ENCODE measurements around the gene PGAP2. TPM values are rescaled to one million over a fixed set of nuclear protein-coding genes. Genes with fewer than 3 reads are reported as not detected.

Gene PGAP2
- total RNA-seq, 1 donor from 2014 or later, result 22.4 TPM

- Histone ChIP-seq H3K9ac (ENCODE audit: low read length) (no peak overlapping the region), H3K4me3 (ENCODE audit: insufficient read depth, low read depth, low read length) (no peak overlapping the region), H3K4me2 (ENCODE audit: low read length) (no peak overlapping the region), H4K20me1 (ENCODE audit: insufficient read depth, low read length) (peaks cover 58% of the 10 kb centered on the region), H3K27me3 (ENCODE audit: insufficient read depth, low read length) (no peaks in the 10 kb centered on the region), H3K9me3 (ENCODE audit: insufficient read depth, low read depth, low read length) (no peaks in the 10 kb centered on the region), H3K27ac (ENCODE audit: low read depth, low read length) (peak overlapping the region; percentile 17), H3K4me1 (ENCODE audit: insufficient read depth, low read length) (no peaks in the 10 kb centered on the region), H2AFZ (ENCODE audit: low read depth, low read length) (no peak overlapping the region), H3K36me3 (ENCODE audit: insufficient read depth, low read length) (peaks cover 20% of the 10 kb centered on the region), H3K79me2 (ENCODE audit: insufficient read depth, low read length) (peaks cover 86% of the 10 kb centered on the region)
- peak overlapping the region; percentile 14 for H3K27ac Mint-ChIP-seq (ENCODE audit: unreplicated experiment)
- H3K36me3 Mint-ChIP-seq (ENCODE audit: low read depth, unreplicated experiment), result peaks cover 7% of the 10 kb centered on the region
- DNase-seq (ENCODE audit: low read depth) (peak; percentile 36), FAIRE-seq (no peak)
- H3K27me3 Mint-ChIP-seq (ENCODE audit: low read depth, unreplicated experiment), result no peaks in the 10 kb centered on the region
- peaks cover 6% of the 10 kb centered on the region for H3K4me1 Mint-ChIP-seq (ENCODE audit: low read depth, unreplicated experiment)
- H3K4me3 Mint-ChIP-seq (ENCODE audit: unreplicated experiment), result no peak overlapping the region
- TF ChIP-seq CTCF (IDR thresholded peaks at IDR 0.05; ENCODE audit: insufficient read depth, low read depth, low read length) (no peak), EZH2 (IDR thresholded peaks at IDR 0.05; ENCODE audit: insufficient read depth, low read length) (no peak)
- H3K9me3 Mint-ChIP-seq (ENCODE audit: unreplicated experiment), result no peaks in the 10 kb centered on the region
Measured at GRCh38 chr11:3781423-3781822, 26.9 kb upstream of the PGAP2 start.

GRCh38 chr11:3782963-3783362 lies 25.4 kb upstream of the PGAP2 start:
- H3K9me3 ChIP-seq (ENCODE audit: insufficient read depth, low read depth, low read length), result no peaks in the 10 kb centered on the region
- peaks cover 16% of the 10 kb centered on the region for H3K36me3 ChIP-seq (ENCODE audit: insufficient read depth, low read length)
- H2AFZ ChIP-seq (ENCODE audit: low read depth, low read length), result no peak overlapping the region
- Mint-ChIP-seq H3K27ac (ENCODE audit: unreplicated experiment) (no peak overlapping the region), H3K27me3 (ENCODE audit: low read depth, unreplicated experiment) (no peaks in the 10 kb centered on the region), H3K4me1 (ENCODE audit: low read depth, unreplicated experiment) (peaks cover 6% of the 10 kb centered on the region), H3K4me3 (ENCODE audit: unreplicated experiment) (no peak overlapping the region), H3K9me3 (ENCODE audit: unreplicated experiment) (no peaks in the 10 kb centered on the region), H3K36me3 (ENCODE audit: low read depth, unreplicated experiment) (peaks cover 2% of the 10 kb centered on the region)
- H3K9ac ChIP-seq (ENCODE audit: low read length), result no peak overlapping the region
- FAIRE-seq (no peak), DNase-seq (ENCODE audit: low read depth) (no peak)
- TF ChIP-seq EZH2 (IDR thresholded peaks at IDR 0.05; ENCODE audit: insufficient read depth, low read length) (no peak), CTCF (IDR thresholded peaks at IDR 0.05; ENCODE audit: insufficient read depth, low read depth, low read length) (no peak)
- H3K27ac ChIP-seq (ENCODE audit: low read depth, low read length), result no peak overlapping the region
- no peak overlapping the region for H3K4me2 ChIP-seq (ENCODE audit: low read length)
- peaks cover 98% of the 10 kb centered on the region for H3K79me2 ChIP-seq (ENCODE audit: insufficient read depth, low read length)
- peaks cover 72% of the 10 kb centered on the region for H4K20me1 ChIP-seq (ENCODE audit: insufficient read depth, low read length)
- H3K4me3 ChIP-seq (ENCODE audit: insufficient read depth, low read depth, low read length), result no peak overlapping the region
- H3K4me1 ChIP-seq (ENCODE audit: insufficient read depth, low read length), result peaks cover 6% of the 10 kb centered on the region
- no peaks in the 10 kb centered on the region for H3K27me3 ChIP-seq (ENCODE audit: insufficient read depth, low read length)

GRCh38 chr11:3783611-3784010 lies 24.7 kb upstream of the PGAP2 start:
- no peaks in the 10 kb centered on the region for H3K9me3 ChIP-seq (ENCODE audit: insufficient read depth, low read depth, low read length)
- H3K4me3 ChIP-seq (ENCODE audit: insufficient read depth, low read depth, low read length), result no peak overlapping the region
- FAIRE-seq, result no peak
- Mint-ChIP-seq H3K36me3 (ENCODE audit: low read depth, unreplicated experiment) (peaks cover 2% of the 10 kb centered on the region), H3K4me1 (ENCODE audit: low read depth, unreplicated experiment) (peaks cover 6% of the 10 kb centered on the region), H3K4me3 (ENCODE audit: unreplicated experiment) (no peak overlapping the region), H3K9me3 (ENCODE audit: unreplicated experiment) (no peaks in the 10 kb centered on the region), H3K27ac (ENCODE audit: unreplicated experiment) (no peak overlapping the region), H3K27me3 (ENCODE audit: low read depth, unreplicated experiment) (no peaks in the 10 kb centered on the region)
- no peak overlapping the region for H3K4me2 ChIP-seq (ENCODE audit: low read length)
- no peaks in the 10 kb centered on the region for H3K27me3 ChIP-seq (ENCODE audit: insufficient read depth, low read length)
- no peak overlapping the region for H2AFZ ChIP-seq (ENCODE audit: low read depth, low read length)
- H4K20me1 ChIP-seq (ENCODE audit: insufficient read depth, low read length), result peaks cover 79% of the 10 kb centered on the region
- no peak for DNase-seq (ENCODE audit: low read depth)
- peaks cover 12% of the 10 kb centered on the region for H3K36me3 ChIP-seq (ENCODE audit: insufficient read depth, low read length)
- H3K79me2 ChIP-seq (ENCODE audit: insufficient read depth, low read length), result peaks cover 99% of the 10 kb centered on the region
- H3K9ac ChIP-seq (ENCODE audit: low read length), result no peak overlapping the region
- TF ChIP-seq CTCF (IDR thresholded peaks at IDR 0.05; ENCODE audit: insufficient read depth, low read depth, low read length) (no peak), EZH2 (IDR thresholded peaks at IDR 0.05; ENCODE audit: insufficient read depth, low read length) (no peak)
- H3K4me1 ChIP-seq (ENCODE audit: insufficient read depth, low read length), result peaks cover 6% of the 10 kb centered on the region
- H3K27ac ChIP-seq (ENCODE audit: low read depth, low read length), result no peak overlapping the region

Data from astrocyte (in vitro differentiated cells and primary cell).